SK-N-SH (cell line): ENCODE measurements around the gene BCAS4.
"Not testable (repeated sequence)": the region's sequence is repeated elsewhere in the genome, so short reads cannot be mapped to it uniquely, and the experiment has no call there.

Source experiments
- CTCF ChIP-seq: fragments of 200-600 bp; sonication (generic); IDR thresholded peaks from 2 replicates; pipeline ENCODE4 v1.6.1; 2017; ENCODE audit warnings: antibody characterized with exemption, mild to moderate bottlenecking, moderate library complexity
- ELF1 ChIP-seq: IDR thresholded peaks from 2 replicates; pipeline ENCODE4 v1.4.0; 2012
- MAX ChIP-seq: IDR thresholded peaks from 2 replicates; pipeline ENCODE4 v1.4.0; 2012; ENCODE audit warnings: low read depth
- MXI1 ChIP-seq: IDR thresholded peaks from 2 replicates; pipeline ENCODE4 v1.6.1; 2012; ENCODE audit warnings: mild to moderate bottlenecking, low read depth, low read length, improper control_type of control experiment
- SIN3A ChIP-seq: IDR thresholded peaks from 2 replicates; pipeline ENCODE4 v1.6.1; 2012; ENCODE audit warnings: low read depth, mild to moderate bottlenecking, low read length, moderate library complexity, borderline replicate concordance
- TAF1 ChIP-seq: IDR thresholded peaks from 2 replicates; pipeline ENCODE4 v1.6.1; 2012; ENCODE audit warnings: low read depth, mild to moderate bottlenecking, low read length, moderate library complexity, borderline replicate concordance
- TF ChIP-seq, protein P1 (sequence below): fragments of 150-350 bp; IDR thresholded peaks from 2 replicates; pipeline ENCODE4 v1.6.1; 2017; ENCODE audit warnings: antibody characterized with exemption, low read length, low read depth, borderline replicate concordance
- TF ChIP-seq, protein P2 (sequence below): IDR thresholded peaks from 2 replicates; pipeline ENCODE4 v1.6.1; 2012; ENCODE audit warnings: mild to moderate bottlenecking, low read depth, low read length, moderate library complexity

DNA sequence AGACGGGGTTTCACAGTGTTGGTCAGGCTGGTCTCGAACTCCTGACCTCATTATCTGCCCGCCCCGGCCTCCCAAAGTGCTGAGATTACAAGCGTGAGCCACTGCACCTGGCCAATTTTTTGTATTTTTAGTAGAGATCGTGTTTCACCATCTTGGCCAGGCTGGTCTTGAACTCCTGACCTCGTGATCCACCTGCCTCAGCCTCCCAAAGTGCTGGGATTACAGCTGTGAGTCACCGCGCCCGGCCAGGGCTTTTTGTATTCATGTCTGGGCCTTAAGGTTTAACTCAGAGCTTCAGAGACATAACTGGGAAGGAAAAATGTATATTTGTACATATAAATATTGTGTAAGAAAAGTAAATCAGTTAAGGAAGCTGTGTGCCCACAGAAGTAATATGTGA is 29.6 kb upstream of the BCAS4 start:
- TF ChIP-seq CTCF, SIN3A, MXI1, TAF1, ELF1, MAX: not testable (repeated sequence)
- TF ChIP-seq, protein P1, sequence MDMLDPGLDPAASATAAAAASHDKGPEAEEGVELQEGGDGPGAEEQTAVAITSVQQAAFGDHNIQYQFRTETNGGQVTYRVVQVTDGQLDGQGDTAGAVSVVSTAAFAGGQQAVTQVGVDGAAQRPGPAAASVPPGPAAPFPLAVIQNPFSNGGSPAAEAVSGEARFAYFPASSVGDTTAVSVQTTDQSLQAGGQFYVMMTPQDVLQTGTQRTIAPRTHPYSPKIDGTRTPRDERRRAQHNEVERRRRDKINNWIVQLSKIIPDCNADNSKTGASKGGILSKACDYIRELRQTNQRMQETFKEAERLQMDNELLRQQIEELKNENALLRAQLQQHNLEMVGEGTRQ = not testable (repeated sequence)
- TF ChIP-seq, protein P2, sequence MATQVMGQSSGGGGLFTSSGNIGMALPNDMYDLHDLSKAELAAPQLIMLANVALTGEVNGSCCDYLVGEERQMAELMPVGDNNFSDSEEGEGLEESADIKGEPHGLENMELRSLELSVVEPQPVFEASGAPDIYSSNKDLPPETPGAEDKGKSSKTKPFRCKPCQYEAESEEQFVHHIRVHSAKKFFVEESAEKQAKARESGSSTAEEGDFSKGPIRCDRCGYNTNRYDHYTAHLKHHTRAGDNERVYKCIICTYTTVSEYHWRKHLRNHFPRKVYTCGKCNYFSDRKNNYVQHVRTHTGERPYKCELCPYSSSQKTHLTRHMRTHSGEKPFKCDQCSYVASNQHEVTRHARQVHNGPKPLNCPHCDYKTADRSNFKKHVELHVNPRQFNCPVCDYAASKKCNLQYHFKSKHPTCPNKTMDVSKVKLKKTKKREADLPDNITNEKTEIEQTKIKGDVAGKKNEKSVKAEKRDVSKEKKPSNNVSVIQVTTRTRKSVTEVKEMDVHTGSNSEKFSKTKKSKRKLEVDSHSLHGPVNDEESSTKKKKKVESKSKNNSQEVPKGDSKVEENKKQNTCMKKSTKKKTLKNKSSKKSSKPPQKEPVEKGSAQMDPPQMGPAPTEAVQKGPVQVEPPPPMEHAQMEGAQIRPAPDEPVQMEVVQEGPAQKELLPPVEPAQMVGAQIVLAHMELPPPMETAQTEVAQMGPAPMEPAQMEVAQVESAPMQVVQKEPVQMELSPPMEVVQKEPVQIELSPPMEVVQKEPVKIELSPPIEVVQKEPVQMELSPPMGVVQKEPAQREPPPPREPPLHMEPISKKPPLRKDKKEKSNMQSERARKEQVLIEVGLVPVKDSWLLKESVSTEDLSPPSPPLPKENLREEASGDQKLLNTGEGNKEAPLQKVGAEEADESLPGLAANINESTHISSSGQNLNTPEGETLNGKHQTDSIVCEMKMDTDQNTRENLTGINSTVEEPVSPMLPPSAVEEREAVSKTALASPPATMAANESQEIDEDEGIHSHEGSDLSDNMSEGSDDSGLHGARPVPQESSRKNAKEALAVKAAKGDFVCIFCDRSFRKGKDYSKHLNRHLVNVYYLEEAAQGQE = not testable (repeated sequence)
